GM03348 (cell line): ENCODE data around the gene TNFRSF6B.
"Not testable (repeated sequence)": the region's sequence is repeated elsewhere in the genome, so short reads cannot be mapped to it uniquely, and the experiment has no call there.

ENCODE experiments used
- DNase-seq: peaks from one replicate; pipeline ENCODE4 v3.0.0; 2012; ENCODE audit warnings: low spot score

Gene TNFRSF6B

DNA sequence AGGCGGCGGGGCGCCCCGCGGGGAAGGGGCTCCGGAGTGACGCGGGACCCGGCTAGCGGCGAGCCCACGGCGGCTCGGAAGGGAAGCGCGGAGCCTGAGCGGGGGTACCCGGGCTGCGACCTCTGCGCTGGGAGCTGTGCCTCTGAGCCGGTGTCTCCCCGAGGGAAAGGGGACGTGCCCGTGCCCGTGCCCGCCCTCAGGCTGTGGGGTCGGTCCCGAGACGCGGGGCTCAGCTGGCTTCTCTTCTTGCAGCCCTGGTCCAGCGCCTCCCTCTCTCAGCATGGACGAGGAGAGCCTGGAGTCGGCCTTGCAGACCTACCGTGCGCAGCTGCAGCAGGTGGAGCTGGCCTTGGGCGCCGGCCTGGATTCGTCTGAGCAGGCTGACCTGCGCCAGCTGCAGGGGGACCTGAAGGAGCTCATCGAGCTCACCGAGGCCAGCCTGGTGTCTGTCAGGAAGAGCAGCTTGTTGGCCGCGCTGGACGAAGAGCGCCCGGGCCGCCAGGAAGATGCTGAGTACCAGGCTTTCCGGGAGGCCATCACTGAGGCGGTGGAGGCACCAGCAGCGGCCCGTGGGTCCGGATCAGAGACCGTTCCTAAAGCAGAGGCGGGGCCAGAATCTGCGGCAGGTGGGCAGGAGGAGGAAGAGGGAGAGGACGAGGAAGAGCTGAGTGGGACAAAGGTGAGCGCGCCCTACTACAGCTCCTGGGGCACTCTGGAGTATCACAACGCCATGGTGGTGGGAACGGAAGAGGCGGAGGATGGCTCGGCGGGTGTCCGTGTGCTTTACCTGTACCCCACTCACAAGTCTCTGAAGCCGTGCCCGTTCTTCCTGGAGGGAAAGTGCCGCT lies 12.1 kb downstream of the TNFRSF6B start:
- peak; percentile 18 for DNase-seq

DNA sequence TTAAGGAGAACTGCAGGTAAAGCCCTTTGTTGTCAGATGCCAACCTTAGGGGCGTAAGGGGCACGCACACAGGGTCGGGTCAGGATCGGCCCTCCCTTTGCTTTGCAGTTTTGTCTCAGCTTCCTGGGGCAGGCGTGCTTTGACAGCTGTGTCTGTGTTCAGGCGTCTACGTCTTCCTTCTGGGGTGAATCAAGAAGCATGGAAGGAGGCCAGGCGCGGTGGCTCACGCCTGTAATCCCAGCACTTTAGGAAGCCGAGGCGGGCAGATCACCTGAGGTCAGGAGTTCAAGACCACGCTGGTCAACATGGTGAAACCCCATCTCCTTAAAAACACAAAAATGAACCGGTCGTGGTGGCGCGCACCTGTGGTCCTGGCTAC lies 12.7 kb downstream of the TNFRSF6B start:
- no peak for DNase-seq

DNA sequence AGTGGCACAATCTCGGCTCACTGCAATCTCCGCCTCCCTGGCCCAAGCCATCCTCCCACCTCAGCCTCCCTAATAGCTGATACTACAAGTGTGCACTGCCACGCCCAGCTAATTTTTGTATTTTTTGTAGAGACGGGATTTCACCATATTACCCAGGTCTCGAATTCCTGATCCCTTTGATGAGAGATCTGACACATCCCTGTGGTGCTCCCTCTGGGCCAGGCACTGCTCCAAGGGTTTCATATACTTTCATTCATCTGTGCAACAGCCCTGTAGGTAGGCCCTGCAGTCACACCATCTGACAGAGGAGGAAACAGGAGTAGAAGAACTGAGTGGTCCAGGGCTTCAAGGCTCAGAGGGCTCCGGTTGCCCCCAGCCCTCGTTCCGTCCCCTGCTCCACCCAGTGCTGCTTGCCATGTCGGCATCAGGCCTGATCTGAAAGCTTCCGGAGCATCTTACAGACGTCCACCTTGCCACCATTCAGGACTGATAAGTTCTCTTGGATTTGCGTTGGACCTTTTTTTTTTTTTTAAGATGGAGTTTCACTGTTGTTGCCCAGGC lies 14.7 kb downstream of the TNFRSF6B start:
- DNase-seq, result no peak

DNA sequence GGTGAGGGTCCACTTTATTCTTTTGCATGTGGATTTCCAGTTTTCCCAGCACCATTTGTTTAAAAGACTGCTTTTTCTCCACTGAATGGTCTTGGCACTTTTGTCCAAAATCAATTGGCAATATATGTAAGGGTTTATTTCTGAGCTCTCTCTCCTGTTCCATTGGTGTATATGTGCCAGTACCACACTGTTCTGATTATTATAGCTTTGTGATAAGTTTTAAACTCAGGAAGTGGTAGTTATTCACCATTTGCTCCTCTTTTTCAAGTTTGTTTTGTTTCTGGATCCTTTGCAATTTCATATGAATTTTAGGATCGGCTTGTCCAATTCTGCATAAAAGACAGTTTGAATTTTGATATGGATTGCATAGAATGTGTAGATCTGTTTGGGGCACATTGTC lies 15.7 kb downstream of the TNFRSF6B start:
- no peak for DNase-seq

DNA sequence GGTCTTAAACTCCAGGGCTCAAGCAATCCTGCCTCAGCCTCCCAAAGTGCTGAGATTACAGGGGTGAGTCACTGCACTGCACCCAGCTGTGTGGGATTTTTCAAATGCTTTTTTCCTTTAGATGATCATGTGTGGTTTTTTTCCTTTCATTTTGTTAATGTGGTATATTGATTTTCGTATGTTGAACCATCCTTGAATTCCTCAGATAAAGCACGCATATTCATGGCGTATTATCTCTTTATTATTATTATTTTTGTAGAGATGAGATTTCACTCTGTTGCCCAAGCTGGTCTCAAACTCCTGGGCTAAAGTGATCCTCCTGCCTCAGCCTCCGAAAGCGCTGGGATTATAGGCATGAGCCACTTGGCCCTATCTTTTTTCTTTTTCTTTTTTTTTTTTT lies 18.4 kb downstream of the TNFRSF6B start:
- no peak for DNase-seq

DNA sequence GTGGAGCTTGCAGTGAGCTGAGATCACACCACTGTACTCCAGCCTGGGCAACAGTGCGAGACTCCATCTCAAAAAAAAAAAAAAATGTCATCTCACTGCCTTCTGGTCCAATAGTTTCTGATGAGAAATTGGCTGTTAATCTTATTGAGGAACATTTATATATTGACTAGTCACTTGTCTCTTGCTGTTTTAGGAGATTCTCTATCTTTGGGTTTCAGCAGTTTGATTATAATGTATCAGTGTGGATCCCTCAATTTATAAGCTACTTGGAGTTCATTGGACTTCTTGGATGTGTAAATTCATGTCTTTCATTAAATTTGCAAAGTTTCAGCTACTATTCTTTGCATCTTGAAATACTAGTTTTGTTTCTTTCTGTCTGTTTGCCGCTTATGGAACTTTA lies 22.5 kb downstream of the TNFRSF6B start:
- no peak for DNase-seq

DNA sequence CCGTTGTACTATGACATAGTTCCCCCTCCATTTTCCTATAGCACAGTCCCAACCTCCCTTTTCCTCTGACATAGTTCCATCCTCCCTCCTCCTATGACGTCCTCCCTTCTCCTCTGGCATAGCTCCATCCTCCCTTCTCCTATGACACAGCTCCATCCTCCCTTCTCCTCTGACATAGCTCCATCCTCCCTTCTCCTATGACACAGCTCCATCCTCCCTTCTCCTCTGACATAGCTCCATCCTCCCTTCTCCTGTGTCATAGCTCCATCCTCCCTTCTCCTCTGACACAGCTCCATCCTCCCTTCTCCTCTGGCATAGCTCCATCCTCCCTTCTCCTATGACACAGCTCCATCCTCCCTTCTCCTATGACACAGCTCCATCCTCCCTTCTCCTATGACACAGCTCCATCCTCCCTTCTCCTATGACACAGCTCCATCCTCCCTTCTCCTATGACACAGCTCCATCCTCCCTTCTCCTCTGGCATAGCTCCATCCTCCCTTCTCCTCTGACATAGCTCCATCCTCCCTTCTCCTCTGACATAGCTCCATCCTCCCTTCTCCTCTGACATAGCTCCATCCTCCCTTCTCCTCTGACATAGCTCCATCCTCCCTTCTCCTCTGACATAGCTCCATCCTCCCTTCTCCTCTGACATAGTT lies 26.6 kb downstream of the TNFRSF6B start:
- not testable (repeated sequence) for DNase-seq

DNA sequence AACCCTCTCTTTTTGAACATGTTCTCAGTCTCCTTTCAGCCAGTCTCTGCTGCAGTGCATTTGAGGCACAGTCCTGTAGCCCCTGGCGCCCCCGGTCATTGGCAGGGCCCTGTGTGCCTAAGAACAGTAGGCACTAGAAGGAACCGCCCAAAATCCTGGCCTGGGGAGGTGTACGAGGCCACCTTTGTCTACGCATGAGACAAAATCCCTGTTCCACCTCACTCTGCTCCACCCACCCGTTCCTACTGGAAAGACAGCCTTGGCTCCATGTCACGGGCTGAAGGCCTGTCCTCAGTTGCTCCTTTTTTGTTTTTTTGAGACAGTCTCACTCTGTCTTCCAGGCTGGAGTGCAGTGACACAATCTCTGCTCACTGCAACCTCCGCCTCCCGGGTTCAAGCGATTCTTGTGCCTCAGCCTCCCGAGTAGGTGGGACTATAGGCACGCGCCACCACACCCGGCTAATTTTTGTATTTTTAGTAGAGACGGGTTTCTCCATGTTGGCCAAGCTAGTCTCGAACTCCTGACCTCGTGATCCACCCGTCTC lies 33.8 kb downstream of the TNFRSF6B start:
- not testable (repeated sequence) for DNase-seq

DNA sequence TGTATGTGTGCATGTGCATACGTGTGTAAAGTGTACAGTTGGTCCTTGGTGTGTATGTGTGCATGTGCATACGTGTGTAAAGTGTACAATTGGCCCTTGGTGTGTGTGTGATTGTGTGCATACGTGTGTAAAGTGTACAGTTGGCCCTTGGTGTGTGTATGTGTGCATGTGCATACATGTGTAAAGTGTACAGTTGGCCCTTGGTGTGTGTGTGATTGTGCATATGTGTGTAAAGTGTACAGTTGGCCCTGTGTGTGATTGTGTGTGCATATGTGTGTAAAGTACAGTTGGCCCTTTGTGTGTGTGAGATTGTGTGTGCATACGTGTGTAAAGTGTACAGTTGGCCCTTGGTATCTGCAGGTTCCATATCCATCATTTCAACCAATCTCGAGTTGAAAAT lies 35.0 kb downstream of the TNFRSF6B start:
- DNase-seq, result no peak

DNA sequence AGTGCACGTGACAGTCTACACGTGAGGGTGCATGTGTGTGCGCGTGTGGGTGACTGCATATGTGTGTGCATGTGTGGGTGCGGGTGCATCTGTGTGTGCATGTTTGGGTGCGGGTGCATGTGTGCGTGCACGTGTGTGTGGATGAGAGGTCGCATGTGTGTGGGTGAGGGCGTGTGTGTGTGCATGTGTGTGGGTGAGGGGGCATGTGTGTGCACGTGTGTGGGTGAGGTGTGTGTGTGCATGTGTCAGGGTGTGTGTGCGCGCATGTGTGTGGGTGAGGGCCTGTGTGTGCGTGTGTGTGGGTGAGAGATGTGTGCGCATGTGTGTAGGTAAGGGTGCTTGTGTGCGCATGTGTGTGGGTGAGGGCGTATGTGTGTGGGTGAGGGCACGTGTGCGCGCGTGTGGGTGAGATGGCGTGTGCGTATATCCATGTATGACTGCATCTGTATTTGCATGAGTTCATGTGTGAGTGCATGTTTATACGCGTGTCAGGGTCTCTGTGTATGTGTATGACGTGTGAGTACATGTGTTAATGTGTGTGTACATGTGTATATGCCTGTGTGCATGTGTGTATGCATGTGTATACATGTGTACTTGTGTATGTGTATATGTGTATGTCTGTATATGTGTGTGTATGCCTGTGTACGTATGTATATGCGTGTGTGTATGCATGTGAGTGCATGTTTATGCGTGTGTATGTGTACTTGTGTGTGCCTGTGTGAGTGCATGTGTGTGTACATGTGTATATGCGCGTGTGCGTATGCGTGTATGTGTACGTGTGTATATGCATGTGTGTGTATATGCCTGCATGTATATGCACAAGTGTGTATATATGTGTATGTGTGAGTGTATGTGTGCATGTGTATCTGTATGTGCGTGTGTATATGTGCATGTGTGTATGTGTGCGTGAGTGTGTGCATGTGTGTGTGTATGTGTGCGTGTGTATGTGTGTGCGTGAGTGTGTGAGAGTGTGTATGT lies 36.0 kb downstream of the TNFRSF6B start:
- DNase-seq, result no peak

DNA sequence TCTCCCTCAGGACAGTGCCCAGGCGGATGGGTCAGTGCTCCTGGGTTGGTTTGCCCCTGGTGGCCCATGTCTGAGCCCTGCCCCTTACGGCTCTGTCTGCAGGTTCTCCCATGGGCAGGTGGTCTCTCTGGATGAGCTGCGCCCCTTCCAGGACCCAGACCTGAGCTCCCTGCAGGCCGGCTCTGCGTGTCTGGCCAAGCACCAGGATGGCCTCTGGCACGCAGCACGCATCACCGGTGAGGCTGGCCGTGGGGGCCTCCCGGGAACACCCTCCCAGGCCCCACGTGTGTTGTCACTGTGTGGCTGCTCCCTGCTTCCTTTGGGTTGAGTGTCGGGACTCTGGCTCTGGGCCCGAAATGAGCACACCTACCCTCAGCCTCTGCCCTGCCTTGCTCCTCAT lies 36.7 kb downstream of the TNFRSF6B start:
- DNase-seq, result no peak

DNA sequence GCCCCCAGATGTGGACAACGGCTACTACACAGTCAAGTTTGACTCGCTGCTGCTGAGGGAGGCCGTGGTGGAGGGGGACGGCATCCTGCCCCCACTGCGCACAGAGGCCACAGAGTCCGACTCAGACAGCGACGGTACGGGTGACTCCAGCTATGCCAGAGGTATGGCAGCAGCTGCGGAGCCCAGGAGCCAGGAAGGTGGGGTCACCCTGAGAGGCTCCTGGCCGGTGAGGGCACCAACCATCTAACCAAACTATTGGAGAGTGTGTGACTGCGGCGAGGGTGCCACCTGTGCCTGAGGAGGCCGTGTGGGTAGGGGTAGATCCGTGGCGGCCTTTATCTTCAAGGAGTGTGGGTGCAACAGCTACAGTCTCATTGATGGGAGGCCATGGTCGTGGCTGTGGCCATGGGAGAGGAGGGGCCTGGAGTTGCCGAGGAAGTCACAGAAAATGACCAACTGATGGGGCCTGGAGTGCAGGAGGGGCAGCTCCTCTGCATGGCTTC lies 37.2 kb downstream of the TNFRSF6B start:
- DNase-seq, result no peak

DNA sequence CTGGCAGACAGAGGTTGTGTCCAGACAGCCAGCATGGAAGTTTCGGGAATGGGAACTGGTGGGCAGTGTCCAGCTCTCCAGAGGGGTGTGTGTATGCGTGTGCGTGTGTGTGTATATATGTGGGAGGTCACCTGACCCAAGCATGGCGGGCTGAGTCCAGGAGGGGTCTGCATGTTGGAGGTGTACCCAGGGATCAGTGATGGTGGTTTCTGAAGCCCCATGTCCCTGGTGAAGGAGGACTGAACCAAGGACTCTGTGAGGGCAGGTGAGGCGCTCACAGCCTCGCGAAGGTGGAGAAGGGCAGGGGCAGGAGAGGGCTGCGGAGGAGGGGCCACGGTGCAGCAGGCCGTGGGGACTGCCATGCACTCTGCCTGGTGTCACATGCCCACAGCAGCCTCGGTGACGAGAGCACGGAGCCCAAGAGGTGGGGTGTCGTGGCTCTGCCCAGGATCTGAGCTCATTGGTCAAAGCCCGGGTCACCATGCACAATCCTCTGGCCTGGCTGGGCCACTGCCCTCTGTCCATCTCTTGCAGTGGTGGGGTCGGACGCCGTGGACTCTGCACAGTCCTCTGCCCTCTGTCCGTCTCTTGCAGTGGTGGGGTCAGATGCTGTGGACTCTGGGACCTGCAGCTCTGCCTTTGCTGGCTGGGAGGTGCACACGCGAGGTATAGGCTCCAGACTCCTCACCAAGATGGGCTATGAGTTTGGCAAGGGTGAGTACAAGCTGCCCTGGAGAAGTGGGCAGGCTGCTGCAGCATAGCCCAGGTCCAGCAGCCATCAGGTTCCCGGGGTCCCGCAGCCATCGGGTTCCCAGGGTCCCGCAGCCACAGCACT lies 37.9 kb downstream of the TNFRSF6B start:
- no peak for DNase-seq

DNA sequence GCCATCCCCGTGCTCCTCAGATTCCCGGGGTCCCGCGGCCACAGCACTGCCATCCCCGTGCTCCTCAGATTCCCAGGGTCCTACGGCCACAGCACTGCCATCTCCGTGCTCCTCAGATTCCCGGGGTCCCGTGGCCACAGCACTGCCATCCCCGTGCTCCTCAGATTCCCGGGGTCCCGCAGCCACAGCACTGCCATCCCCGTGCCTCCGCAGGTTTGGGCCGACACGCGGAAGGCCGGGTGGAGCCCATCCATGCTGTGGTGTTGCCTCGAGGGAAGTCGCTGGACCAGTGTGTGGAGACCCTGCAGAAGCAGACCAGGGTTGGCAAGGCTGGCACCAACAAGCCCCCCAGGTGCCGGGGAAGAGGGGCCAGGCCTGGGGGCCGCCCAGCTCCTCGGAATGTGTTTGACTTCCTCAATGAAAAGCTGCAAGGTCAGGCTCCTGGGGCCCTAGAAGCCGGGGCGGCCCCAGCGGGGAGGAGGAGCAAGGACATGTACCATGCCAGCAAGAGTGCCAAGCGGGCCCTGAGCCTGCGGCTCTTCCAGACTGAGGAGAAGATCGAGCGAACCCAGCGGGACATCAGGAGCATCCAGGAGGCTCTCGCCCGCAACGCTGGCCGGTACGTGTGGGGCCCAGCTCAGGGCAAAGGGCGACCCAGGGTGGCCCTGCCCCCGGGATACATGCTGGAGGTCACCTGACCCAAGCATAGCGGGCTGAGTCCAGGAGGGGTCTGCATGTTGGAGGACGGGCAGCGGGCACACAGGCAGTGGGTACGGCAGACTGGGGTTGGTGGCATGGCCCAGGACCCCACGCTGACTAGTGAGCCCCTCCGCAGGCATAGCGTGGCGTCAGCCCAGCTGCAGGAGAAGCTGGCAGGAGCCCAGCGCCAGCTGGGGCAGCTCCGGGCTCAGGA lies 38.8 kb downstream of the TNFRSF6B start:
- no peak for DNase-seq

DNA sequence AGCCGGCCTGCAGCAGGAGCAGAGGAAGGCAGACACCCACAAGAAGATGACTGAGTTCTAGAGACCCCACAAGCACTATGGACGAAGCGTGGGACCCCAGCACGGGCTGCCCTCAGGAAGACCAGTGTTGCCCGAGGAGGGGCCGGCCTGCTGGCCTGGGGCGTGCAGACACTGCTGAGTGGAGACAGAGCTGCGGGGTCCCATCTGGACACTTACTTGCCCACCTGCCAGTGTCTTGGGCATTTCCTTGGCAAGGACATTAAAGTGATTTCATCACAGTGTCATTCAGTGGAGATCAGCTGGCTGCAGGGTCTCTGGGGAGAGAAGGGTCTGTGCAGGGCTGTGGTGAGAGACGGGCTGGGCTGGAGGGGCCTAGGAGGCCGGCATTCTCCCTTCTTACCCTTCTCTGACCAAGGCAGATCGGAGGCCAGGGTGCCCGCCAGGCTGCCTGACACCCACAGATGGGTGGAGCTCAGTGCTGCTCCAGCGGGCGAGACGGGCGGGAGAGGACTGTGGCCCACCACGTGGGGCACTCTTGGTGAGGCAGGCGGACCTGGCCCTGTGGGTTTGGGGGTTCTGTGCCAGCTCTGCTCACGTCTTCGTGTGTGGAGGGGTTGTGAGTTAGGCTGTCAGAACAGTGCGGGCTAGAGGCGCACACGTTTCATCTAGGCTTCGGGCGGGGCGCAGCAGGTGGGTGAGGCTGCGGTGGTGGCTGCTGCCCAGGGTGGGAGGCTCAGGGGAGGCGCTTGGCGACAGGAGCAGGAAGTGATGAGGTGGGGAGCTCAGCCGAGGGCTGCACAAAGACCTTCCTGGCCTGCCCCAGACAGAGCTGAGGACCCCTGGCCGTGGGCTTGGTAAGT lies 39.6 kb downstream of the TNFRSF6B start, which contains the start of gene LIME1:
LIME1 (plus strand) TSS at position 806 of the 860 bp plus-strand sequence. CDS start 886 bp downstream, outside the sequence.
- peak; percentile 4 for DNase-seq

DNA sequence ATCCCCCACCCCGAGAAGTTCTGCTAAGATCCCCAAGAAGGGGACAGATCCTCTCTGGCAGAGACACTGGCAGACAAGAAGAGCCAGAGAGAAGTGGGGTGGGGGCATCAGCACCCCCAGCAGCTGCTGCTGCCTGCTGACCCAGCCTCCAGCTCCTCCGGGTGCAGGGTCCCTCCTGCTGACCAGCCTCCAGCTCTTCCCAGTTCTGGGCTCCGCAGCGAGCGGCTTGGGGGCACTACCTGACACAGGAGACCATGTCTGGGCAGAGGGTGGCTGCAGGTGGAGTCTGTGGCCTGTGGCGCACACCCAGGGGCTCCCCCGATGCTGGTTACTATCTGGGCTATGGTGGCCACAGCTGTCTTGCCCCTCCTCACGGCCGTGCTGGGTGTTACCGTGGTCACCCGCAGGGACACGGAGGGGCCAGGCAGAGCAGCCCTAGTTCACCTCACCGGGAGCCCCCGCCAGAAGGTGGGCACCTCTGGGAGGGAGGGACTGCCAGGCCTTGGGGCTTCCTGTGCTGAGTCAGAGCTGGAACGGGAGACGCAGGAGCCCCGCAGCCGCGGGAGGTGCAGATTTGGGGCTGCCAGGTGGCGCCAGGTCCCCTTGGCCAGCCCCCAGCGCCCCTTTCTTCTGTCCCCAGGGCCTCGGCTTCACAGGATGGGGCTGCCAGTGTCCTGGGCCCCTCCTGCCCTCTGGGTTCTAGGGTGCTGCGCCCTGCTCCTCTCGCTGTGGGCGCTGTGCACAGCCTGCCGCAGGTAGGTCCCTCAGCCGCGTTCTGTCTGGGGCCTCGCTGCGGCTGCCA lies 40.6 kb downstream of the TNFRSF6B start:
- peak; percentile 8 for DNase-seq

DNA sequence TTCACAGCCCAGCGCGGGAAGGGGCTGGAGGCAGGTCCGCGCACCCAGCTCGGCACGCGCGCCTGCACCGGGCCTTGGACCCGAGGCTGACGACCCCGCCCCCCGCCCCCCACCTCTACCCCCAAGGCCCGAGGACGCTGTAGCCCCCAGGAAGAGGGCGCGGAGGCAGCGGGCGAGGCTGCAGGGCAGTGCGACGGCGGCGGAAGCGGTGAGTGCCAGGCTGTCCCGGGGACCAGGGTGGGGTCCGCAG lies 41.2 kb downstream of the TNFRSF6B start:
- no peak for DNase-seq
